NCI-H69 (cell line): Measurements from ENCODE around the gene IRF2.
"Not testable (repeated sequence)": the region's sequence is repeated elsewhere in the genome, so short reads cannot be mapped to it uniquely, and the experiment has no call there.

ENCODE experiments used
- DNase-seq: peaks from one replicate; lab custom pipeline; 2025; lab: John Stamatoyannopoulos, UW

IRF2 gene

GRCh38 chr4:184389978-184390900 lies 84.1 kb downstream of the IRF2 start:
- DNase-seq: no peak

GRCh38 chr4:184388106-184388505 lies 86.2 kb downstream of the IRF2 start:
- DNase-seq: no peak

GRCh38 chr4:184387351-184387750 lies 87.0 kb downstream of the IRF2 start:
- no peak for DNase-seq

GRCh38 chr4:184386271-184386781 lies 88.0 kb downstream of the IRF2 start:
- DNase-seq: peak; percentile 81

GRCh38 chr4:184385705-184386141 lies 88.6 kb downstream of the IRF2 start:
- DNase-seq: peak; percentile 46

- peak; percentile 46 for DNase-seq
Observed at GRCh38 chr4:184384810-184385557, 89.4 kb downstream of the IRF2 start.

- peak; percentile 14 for DNase-seq
Observed at GRCh38 chr4:184384056-184384809, 90.1 kb downstream of the IRF2 start.

GRCh38 chr4:184383497-184384055 lies 90.8 kb downstream of the IRF2 start:
- DNase-seq: peak; percentile 10

GRCh38 chr4:184382189-184382846 lies 92.0 kb downstream of the IRF2 start:
- peak; percentile 19 for DNase-seq

GRCh38 chr4:184380707-184381106 lies 93.6 kb downstream of the IRF2 start:
- no peak for DNase-seq

GRCh38 chr4:184380214-184380613 lies 94.1 kb downstream of the IRF2 start:
- DNase-seq: not testable (repeated sequence)

- DNase-seq: no peak
Observed at GRCh38 chr4:184376923-184377322, 97.4 kb downstream of the IRF2 start.

GRCh38 chr4:184376126-184376838 lies 98.1 kb downstream of the IRF2 start:
- DNase-seq: peak; percentile 13

GRCh38 chr4:184375623-184376022 lies 98.7 kb downstream of the IRF2 start:
- not testable (repeated sequence) for DNase-seq

GRCh38 chr4:184375027-184375426 lies 99.3 kb downstream of the IRF2 start:
- peak; percentile 21 for DNase-seq

GRCh38 chr4:184373886-184374405 lies 100.4 kb downstream of the IRF2 start:
- no peak for DNase-seq

- no peak for DNase-seq
Observed at GRCh38 chr4:184371390-184371787, 103.0 kb downstream of the IRF2 start.

GRCh38 chr4:184370711-184371389 lies 103.5 kb downstream of the IRF2 start:
- no peak for DNase-seq

GRCh38 chr4:184369871-184370270 lies 104.5 kb downstream of the IRF2 start:
- DNase-seq: no peak

- no peak for DNase-seq
Observed at GRCh38 chr4:184368731-184369130, 105.6 kb downstream of the IRF2 start.
